ENCODE measurements around the gene CALN1.
"Not testable (repeated sequence)": the region's sequence is repeated elsewhere in the genome, so short reads cannot be mapped to it uniquely, and the experiment has no call there.

Gene CALN1

DNA sequence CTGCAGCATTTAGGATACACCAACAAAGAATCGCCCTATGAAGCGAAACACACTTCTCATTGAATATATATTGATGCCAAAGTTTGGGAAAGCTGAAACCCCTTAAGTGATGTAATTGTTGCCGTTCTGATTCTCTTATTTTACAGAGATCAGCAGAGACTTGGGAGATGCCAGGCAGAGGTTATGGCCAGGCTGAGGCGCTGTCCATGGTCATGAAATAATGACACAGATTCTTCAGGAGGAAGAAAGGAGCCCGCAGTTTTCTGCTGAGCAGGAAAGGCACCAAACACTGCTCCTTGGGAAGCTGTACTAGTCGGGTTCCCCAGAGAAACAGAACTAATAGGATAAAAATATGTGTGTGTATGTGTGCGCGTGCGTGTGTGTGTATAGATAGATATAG is 566.0 kb downstream of the CALN1 start:
- DNase-seq, result no peak

DNA sequence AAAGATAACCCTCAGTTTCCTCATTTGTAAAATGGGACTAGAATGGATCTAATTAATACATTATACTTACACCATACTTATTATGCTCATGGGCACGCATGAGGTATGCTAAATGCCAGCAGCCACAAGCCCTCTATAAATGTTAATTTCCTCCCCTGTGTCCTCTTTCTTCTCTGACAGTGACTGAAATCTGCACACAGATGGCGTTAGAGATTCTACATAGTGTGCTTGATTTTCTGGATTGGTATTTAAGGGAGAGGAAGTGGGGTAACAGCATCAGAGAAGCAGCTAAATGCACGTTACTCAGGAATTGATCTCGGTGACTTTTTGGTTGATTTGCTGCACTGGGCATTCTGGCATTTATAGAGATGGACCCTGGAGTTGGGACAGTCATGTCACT is 568.5 kb downstream of the CALN1 start:
- DNase-seq, result no peak

DNA sequence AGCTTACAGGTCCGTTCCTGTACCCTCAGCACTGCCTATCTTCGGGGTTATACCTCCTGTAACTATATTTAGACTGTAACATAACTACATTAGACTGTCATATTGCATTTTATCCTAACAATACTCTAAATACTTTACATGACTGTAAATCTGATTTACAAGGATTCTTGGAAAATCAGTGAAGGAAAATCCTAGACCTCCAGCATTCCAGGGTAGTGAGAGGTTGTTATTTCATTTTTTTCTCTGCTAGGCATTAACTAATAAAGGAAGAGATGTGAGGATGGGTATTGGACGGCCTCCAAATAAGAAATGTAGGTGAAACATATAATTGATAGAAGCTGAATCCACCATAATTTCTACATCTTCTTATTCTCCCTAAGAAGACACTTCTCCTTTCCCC is 569.4 kb downstream of the CALN1 start:
- DNase-seq, result no peak

DNA sequence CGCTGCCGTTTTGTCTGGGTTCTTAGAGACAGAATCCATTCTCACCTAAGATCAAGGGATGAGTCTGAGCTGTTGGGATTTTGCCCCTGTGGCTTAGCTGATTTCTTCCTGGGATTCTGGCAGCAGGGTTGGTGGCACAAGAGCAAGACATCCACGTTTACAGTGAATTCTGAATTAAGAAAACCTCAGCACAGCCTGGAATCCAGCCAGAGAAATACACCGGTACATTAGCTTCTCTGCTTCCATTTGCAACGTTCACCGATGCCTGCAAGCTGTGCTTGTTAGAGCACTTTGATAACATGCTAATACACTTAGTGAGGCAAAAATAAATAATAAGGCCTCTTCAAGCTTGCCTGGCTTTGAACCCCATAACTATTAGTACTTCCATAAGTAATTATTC is 569.8 kb downstream of the CALN1 start:
- DNase-seq, result no peak

DNA sequence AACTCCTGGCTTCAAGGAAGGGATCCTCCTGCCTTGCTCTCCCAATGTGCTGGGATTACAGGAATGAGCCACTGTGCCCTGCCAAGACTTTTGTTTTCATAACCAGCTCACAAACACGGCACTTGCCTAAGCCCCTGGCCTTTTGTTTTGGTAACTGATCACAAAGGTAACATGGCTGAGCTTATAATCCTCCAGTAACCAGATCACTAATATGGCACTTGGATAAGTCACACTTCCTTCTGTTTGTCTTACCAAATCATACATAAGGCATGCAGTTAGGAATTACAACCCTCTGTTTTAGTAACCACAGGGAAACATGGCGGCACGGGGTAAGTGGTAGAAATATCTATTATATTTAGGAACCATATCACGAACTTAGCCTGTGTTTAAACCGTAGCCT is 577.1 kb downstream of the CALN1 start:
- no peak for DNase-seq

DNA sequence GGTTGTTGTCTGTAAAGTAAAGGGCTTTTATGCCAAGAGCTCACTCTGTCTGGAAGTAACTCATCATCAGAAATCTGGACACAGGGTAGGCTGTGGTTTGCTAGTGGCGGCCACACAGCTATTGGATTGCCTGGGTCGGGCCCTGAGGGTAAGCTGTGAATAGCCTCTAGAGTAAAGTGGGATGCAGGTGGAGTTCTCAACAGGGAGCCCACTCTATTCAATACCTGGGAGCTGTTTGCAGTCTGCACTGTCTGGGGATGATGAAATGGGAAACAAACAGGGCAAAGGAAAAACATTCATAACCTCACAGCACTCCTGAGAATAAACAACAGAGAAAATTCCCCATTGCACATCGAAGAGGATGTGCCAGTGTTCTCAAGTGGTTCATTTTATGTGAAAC is 582.6 kb downstream of the CALN1 start:
- DNase-seq, result no peak

DNA sequence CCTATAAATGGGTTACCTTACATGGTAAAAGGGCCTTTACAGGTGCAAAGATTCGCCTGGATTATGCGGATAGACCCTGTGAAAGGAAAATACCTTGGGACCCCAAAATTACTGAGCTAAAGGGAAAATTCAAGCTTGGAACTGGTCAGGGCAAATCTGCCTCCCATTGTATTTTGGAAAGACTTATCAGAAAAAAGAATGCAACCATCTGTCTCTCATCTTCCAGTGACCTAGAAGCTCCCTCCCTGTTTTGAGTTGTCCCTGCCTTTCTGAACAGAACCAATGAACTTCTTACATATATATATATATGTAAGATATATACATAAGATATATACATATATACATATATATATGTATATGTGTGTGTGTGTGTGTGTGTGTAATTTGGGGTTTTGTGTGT is 583.8 kb downstream of the CALN1 start:
- DNase-seq, result no peak

DNA sequence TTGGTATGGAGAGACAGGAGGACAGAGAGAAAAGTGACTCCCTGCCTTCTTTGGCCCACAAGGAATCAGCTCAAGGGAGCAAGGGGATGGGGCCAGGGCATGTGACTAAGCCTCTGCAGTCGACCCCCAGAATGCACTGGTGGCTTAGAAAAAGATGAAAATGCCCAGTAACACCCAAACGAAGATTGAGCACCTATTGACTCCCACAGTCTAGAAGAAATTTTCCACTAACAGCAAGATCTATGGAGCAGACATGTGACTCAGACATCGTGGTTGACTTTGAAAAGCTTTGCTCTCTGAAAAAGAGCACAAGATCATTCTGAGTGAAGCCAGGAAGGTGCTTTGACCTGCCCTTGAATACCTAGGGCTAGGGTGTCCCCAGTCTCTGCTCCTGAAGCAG is 586.0 kb downstream of the CALN1 start:
- no peak for DNase-seq

DNA sequence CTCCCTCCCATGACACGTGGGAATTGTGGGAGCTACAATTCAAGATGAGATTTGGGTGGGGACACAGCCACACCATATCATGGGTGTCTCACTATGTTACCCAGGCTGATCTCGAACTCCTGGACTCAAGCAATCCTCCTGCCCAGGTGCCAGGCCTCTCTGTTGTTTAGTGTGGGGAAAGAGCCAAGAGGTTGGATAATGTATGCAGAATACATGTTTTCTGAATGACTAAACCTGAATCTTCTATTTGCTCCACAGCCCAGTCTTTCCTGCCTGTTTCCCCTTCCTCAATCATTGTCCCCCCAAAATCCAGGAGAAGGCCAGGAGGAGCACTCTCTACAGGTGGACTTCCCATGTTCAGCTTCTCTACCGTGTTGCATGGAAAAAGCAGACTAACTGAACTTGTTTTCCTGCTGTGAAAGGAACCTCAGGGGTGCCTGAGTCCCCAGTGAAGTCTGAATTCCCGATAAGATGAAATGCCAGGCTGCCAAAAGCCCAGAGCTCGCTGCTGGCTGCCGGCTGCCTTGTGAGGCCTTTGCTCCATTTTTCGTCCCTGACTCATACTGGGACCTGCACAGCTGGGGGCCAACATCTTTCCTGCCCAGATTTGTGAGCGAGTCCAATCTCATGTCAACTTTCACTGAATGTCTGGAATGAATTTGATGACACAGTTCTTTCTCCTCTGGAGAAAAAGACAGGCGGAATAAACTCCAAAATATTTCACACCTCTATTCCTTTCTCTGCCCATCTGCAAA is 588.0 kb downstream of the CALN1 start:
- DNase-seq, result no peak

DNA sequence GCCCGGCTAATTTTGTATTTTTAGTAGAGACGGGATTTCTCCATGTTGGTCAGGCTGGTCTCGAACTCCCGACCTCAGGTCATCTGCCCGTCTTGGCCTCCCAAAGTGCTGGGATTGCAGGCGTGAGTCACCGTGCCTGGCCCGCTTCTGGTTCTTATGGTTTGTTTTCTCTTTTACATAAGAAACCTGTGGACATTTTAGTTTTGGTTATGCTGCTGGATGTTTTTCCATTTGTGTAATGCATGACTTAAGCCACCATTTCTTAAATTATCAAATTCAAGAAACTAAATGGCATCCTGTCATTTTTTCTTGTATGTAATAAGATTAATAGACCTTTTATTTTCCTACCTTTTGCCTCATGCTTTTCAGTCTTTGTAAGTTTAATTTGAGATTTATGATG is 589.7 kb downstream of the CALN1 start:
- DNase-seq, result not testable (repeated sequence)

DNA sequence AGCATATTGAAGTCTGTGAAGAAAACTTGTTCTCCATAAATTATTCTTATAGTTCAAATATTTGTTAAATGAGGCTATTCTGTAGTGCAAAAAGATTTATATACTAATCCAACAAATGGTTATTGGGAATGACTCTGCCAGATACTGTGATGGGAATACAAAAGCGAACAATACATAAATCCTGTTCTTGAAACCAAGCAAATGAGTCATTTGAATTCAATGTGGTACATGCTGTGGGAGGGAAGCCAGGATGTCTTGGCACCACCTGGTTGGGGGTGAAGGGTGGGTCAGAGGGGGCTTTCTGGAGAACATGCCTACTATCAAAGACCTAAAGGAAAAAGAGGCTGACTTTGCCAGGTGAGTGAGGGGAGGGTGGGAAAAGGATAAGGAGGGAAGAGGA is 594.2 kb downstream of the CALN1 start:
- no peak for DNase-seq

DNA sequence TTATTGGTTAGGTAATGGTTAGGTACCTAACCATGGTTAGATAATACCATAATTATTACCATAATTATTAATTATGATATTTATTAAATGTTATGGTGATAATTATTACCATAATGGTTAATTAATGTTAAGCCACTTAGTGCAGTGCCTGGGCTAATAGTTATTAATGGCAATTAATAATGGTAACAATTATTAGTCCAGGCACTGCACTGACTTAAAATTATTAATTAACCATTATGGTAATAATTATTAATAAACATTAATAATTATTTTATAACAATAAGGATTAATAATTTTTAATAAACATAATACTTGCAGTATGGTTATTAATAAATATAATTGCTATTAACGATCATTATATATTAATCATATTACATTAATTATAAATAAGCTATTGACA is 604.0 kb downstream of the CALN1 start:
- DNase-seq, result no peak

DNA sequence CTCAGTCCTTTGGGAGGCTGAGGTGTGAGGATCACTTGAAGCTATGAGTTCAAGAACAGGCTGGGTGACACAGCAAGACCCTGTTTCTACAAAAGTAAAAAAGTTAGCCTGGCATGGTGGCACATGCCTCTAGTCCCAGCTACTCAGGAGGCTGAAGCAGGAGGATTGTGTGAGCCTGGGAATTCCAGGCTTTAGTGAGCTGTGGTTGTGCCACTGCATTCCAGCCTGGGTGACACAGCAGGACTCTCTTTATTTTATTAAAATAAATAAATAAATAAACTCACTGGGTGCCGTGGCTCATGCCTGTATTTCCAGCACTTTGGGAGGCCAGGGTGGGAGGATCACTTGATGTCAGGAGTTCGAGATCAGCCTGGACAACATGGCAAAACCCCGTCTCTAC is 607.9 kb downstream of the CALN1 start:
- DNase-seq, result no peak

DNA sequence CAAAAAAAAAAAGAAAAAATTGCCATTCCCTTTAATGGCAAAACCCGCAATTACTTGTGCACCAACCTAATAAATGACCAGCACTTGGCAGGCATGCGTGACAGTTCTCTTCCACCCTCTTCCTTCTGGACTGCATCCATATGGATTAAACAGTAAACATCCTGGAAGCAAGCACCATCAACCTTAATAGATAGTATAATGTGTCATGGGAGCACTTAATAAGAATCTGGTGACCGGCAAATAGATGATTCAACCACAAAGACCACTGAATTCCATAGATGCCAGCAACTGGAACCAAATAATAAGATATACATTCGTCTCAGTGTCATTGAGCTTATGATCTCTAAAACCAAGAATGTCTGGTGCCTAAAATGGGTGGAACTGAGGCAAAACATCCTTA is 610.2 kb downstream of the CALN1 start:
- DNase-seq, result no peak

DNA sequence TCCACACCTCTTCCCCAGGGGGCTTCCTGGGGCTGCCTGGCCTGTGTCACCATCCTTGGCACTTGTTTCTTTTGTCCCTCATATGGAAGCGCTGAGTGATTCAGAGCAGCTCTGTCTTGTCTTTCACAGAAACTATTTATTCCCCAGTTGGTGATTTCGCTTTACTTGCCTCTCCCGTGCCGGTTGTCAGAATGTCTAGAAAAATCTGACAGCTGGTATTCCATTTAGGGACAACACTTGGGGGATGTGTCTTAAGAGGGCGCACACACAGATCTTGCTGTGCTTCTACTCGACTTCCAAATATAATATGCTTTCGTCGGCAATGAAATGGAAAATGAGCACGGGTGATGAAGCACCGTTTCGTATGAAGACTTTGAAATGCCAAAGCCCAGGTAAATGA is 611.8 kb downstream of the CALN1 start:
- DNase-seq, result no peak

DNA sequence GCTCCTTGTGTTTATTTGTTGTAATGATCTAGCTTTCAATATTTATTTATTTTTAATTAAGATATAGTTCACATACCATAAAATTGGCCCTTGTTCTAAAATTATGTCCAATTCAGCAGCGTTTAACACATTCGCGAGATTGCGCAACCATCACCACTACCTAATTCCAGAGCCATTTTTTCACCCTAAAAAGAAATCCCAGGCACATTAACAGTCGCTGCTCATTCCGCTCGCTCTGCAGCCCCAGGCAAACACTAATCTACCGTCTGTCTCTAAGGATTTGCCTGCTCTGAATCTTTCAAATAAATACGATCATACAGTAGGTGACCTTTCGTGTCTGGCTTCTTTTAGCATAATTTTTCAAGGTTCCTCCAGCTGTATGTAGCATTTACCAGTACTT is 616.7 kb downstream of the CALN1 start:
- DNase-seq, result no peak

DNA sequence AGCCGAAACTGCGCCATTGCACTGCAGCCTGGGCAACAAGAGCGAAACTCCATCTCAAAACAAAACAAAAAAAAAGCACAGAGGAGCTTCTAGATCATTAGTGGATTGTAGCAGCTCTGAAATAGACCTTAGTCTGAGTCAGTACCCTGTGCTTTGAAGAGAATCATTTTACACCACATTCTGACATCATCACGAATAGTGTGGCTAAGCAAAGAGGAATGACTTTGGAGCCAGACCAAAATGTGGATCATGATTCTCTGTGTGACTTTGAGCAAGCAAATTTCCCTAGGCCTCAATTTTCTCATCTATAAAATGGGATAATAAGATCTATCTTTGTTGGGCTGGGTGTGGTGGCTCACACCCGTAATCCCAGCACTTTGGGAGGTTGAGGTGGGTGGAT is 618.9 kb downstream of the CALN1 start:
- DNase-seq, result no peak

DNA sequence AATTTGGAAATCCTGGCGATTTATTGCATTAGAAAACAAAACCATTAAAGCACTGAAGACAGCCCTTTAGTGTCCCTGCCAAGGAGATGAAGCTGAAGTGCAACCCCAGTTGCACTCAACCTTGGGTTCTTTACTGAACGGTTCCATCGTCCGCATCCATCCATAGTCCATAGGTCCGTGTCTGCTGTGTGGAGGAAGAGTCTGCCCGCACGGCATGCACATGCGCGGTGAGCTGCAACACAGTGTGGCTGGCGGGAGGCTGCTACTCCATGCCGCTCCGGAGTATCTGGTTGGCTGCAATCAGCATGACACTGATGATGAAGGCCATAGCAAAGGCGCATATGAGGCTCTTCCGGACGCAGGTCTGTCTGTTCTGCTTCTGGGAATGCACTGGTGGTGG is 624.6 kb downstream of the CALN1 start:
- DNase-seq, result no peak

DNA sequence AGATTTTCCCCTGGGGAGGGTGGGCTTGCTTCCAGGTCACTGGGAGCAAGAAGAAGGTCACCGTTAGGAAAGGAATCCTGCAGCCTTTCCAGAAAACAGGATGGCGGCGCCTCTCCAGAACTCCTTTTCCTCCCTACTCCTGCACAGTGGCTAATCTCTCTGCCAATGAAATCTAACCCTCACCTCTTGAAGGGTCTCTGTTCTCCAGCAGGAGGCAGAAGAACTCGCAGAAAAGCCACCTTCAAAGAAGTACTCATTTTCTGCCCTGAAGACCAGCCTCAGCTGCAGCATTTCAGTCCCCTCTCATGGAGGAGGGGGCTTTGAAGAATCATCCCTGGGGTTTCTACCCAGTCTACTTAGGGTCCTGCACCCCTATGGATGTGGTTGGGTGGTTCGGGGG is 626.9 kb downstream of the CALN1 start:
- no peak for DNase-seq

DNA sequence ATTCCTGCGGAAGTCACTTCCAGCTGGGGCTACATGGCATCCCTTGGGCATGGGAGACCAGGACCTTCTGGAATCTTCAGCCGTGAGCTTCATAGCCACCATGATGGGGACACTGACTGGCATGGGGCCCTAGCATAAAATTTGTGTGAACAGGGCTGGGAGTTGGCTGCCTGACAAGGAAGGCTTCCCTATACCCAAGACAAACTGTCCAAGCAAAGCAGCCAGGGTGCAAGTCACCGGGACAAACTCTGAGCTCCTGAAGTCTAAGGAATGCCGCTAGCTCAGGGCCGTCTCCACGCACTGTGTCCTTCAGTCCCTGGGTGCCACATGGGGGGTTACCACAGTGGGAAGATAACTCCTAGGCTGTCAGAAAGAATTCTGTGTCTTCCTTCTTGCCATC is 627.4 kb downstream of the CALN1 start:
- no peak for DNase-seq

DNA sequence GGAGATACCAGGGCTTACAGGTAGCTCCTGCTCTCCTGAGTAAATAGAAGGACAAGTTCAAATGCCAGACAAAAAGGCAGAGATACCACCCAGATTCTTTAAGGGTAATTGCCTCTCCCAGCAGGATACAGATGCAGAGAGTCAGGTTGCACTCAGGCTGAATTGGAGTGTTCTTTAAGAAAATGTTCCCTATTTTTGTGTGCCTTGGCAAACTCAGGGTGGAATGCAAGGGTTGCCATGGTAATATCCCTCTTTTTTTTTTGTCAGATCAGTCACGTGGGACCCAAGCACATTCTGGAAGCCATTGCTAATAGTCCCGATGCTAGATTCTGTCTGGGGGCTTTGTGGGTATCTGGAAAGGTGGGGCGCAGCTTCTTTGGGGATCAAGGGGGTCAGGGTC is 628.0 kb downstream of the CALN1 start:
- peak; percentile 29 for DNase-seq

DNA sequence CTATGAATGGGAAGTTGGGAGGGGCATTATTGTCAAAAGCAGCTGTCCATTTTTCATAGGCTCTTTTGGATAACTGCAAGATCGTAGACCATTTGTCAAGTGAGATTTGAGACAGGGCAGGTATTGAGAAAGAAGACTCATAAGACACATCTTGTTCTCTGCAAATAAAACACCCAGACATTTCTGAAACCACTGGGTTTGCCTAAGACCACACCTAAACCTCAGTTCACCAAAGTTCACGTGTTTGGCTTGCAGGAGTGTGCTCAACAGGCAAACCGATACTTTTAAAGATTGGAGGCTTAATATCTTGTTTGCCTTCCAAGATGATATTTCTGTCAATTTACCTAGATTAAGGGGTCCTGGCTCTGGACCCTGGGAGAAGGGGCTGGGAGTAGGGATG is 628.4 kb downstream of the CALN1 start:
- no peak for DNase-seq

DNA sequence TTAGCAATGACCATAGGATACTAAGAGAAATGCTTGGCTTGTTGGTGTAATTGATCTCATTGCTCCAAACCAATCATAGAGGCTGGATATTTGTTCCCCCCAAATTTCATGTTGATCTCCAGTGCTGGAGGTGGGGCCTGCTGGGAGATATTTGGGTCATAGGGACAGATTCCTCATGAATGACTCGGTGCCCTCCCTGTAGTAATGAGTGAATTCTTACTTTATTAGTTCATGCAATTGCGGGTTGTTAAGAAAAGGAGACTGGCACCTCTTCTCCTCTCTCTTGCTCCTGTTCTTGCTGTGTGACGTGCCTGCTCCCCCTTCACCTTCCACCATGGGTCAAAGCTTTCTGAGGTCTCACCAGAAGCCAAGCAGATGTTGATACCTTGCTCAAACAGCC is 630.1 kb downstream of the CALN1 start:
- no peak for DNase-seq

DNA sequence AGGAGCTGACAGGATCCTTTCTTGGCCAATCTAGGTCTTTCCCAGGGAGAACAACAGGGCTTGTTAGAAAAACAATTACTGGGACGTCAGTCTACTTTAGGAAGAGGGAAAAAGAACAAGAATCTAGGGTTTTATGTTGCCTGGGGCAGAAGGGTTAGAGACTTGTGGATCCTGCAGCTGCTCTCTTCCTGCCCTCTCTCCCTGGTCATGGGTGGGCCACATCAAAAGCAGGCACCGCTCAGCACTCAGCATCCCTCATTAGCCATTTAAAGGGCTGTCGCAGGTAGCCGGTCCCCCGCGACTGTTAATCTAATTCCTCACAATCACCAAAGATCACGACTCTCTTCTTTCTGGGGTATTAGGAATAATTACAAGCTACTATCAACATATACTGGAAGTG is 631.9 kb downstream of the CALN1 start:
- no peak for DNase-seq

DNA sequence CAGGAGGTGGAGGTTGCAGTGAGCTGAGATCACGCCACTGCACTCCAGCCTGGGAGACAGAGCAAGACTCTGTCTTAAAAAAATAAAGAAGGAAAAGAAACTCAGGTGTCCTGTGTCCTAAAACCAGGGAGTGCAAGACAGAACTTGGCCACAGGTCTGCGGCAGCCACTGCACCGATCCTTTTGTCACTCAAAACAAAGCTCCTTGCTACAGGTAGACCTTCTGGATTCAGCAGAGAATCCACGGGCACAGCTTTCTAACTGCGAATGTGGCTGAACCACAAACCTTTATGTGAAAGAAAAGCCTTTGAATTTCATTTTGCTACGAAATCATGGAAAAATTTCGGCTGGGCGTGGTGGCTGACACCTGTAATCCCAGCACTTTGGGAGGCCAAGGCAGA is 634.9 kb downstream of the CALN1 start:
- no peak for DNase-seq

DNA sequence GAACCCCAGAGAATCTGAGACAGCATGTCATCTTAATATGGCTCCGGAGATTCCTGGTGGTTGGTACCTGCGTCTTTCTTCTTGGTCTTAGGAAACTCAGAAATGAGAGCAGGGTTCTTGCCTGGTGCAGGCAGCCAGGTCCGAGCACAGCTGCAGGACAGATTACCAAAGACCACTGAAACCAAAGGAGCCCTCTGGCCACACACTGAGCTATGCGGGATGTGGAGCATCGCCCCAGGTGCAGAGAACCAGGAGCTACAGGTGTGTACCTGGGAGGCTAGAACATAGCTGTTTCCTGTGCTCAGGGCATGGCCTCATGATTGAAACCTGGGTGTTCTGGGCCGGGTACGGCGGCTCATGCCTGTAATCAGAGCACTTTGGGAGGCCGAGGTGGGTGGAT is 635.4 kb downstream of the CALN1 start:
- no peak for DNase-seq
